ENCODE results near the gene XIRP1.
A peak's percentile ranks its signal among the peaks of the same experiment; 100 is the strongest.

Gene XIRP1

GRCh38 chr3:39209329-39209970 lies 17.1 kb upstream of the XIRP1 start:
- Histone ChIP-seq H3K27ac (no peak overlapping the region), H3K9ac (no peak overlapping the region), H3K4me1 (peaks cover 15% of the 10 kb centered on the region; the same call in 1 of the 2 replicates), H3K36me3 (no peaks in the 10 kb centered on the region), H3K27me3 (no peaks in the 10 kb centered on the region), H4K20me1 (no peaks in the 10 kb centered on the region), H3K4me2 (no peak overlapping the region), H3K4me3 (no peak overlapping the region), H3K9me3 (no peaks in the 10 kb centered on the region)
- no peak for TF ChIP-seq Cebpa-rat (IDR thresholded peaks at IDR 0.05)

- no peak overlapping the region for H3K27ac ChIP-seq
- H3K4me2 ChIP-seq = peak overlapping the region; percentile 28; the same call in 1 of the 2 replicates
- H3K36me3 ChIP-seq = no peaks in the 10 kb centered on the region
- H3K9ac ChIP-seq = no peak overlapping the region
- H3K9me3 ChIP-seq = no peaks in the 10 kb centered on the region
- TF ChIP-seq Cebpa-rat (IDR thresholded peaks at IDR 0.05) = no peak
- H3K27me3 ChIP-seq = peaks cover 8% of the 10 kb centered on the region
- H4K20me1 ChIP-seq = no peaks in the 10 kb centered on the region
- H3K4me1 ChIP-seq = peaks cover 15% of the 10 kb centered on the region; the same call in 1 of the 2 replicates
- H3K4me3 ChIP-seq = no peak overlapping the region
Measured at GRCh38 chr3:39208463-39209055, 16.2 kb upstream of the XIRP1 start.

DNA sequence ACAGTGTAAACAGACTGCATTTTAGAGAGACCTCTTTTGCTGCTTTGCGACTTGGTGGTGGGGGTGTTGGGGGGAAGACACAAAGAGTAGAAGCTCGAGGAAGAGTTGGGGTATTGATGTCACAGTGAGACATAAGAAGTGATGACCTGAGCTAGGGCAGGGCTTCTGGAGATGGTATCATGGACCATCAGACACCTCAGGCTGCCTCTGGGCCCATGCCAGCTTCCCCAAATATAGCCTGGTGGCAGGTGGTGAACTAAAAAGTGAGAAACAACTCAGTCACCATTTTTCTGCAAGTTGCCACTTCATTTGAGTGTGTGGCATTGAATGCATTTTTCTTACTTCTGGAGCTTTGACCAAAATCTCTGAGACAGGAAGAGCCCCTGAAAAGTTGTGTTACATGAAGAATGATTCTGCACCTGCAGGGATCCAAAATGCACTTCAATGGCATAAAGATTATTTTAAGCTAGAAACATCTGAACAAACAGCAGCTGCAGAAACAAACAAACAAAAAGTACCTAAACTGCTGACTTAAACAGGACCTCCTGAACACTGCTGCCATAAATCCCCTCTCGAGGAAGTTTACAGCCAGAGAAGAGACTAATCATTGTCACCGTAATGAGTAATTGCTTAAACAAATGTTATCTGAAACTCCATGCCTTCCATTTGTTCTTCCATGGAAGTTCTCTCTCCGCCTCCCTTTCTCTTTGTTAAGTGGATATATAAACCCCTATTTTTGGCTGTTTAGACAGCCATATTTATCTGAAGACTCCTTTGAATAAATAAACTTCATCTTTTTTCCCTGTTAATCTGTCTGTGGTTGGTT lies 15.2 kb upstream of the XIRP1 start:
- no peaks in the 10 kb centered on the region for H4K20me1 ChIP-seq
- no peak overlapping the region for H3K9ac ChIP-seq
- no peak overlapping the region for H3K4me2 ChIP-seq
- no peaks in the 10 kb centered on the region for H3K9me3 ChIP-seq
- no peak for TF ChIP-seq Cebpa-rat (IDR thresholded peaks at IDR 0.05)
- peaks cover 17% of the 10 kb centered on the region for H3K27me3 ChIP-seq
- peaks cover 15% of the 10 kb centered on the region; the same call in 1 of the 2 replicates for H3K4me1 ChIP-seq
- no peak overlapping the region for H3K27ac ChIP-seq
- no peak overlapping the region for H3K4me3 ChIP-seq
- no peaks in the 10 kb centered on the region for H3K36me3 ChIP-seq

DNA sequence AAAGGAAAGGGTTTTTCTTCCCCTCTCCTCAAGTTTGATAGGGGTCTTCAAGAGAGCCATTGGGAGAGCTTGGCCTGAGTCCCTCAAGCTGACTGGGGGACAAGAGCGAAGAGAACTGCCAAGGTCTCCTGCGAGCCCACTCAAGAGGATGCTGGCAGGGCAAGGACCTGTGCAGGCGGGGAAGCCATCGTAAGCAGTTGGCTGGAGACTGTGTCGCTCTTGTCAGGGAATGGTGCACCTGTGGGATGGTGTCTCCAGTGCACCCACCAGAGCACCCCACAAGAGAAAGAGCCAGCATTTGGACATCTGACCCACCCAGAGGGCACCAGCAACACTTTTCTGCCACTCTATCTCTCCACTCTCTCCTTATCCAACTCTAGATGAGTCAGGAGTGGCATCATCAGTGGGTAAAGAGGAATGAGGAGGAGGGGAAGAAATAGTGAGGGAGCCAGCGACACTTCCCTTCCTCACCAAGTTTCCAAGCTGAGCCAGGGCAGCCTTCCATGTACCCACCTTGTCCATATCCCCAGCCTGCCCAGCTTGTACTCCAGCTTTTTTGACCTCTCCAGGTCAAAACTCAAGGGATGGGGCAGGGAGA lies 13.6 kb upstream of the XIRP1 start:
- H4K20me1 ChIP-seq = no peaks in the 10 kb centered on the region
- H3K9me3 ChIP-seq = no peaks in the 10 kb centered on the region
- H3K27me3 ChIP-seq = peaks cover 23% of the 10 kb centered on the region
- H3K27ac ChIP-seq = no peak overlapping the region
- no peaks in the 10 kb centered on the region for H3K36me3 ChIP-seq
- TF ChIP-seq Cebpa-rat (IDR thresholded peaks at IDR 0.05) = no peak
- no peak overlapping the region for H3K4me3 ChIP-seq
- no peak overlapping the region for H3K4me2 ChIP-seq
- no peak overlapping the region for H3K9ac ChIP-seq
- H3K4me1 ChIP-seq = peaks cover 15% of the 10 kb centered on the region; the same call in 1 of the 2 replicates

- no peaks in the 10 kb centered on the region for H4K20me1 ChIP-seq
- peaks cover 23% of the 10 kb centered on the region for H3K27me3 ChIP-seq
- no peak overlapping the region for H3K4me2 ChIP-seq
- TF ChIP-seq Cebpa-rat (IDR thresholded peaks at IDR 0.05) = no peak
- no peaks in the 10 kb centered on the region for H3K36me3 ChIP-seq
- H3K9me3 ChIP-seq = no peaks in the 10 kb centered on the region
- no peak overlapping the region for H3K9ac ChIP-seq
- no peak overlapping the region for H3K4me3 ChIP-seq
- no peak overlapping the region for H3K27ac ChIP-seq
- H3K4me1 ChIP-seq = peaks cover 15% of the 10 kb centered on the region; the same call in 1 of the 2 replicates
Measured at GRCh38 chr3:39205131-39205530, 12.7 kb upstream of the XIRP1 start.

DNA sequence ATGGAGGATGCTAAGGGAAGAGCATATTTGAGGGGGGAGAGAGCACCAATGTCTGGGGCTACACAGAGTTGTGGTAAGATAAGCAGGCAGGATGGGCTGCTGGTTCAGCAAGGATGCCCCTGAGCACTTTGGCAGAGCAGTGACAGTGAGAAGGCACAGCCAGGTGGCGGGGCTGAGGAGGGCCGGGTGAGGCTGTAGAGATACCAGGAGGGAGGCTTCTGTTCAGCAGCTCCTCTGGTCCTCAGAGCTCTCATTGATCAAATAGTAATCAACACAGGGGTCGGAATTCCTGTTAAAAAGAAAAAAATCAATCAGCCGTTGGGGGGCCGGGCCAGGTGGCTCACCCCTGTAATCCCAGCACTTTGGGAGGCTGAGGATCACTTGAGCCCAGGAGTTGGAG lies 11.5 kb upstream of the XIRP1 start:
- Histone ChIP-seq H3K27ac (no peak overlapping the region), H3K36me3 (no peaks in the 10 kb centered on the region), H4K20me1 (no peaks in the 10 kb centered on the region), H3K4me3 (no peak overlapping the region), H3K4me1 (peaks cover 14% of the 10 kb centered on the region; the same call in 1 of the 2 replicates), H3K9ac (no peak overlapping the region), H3K9me3 (no peaks in the 10 kb centered on the region), H3K4me2 (no peak overlapping the region), H3K27me3 (peaks cover 23% of the 10 kb centered on the region)
- TF ChIP-seq Cebpa-rat (IDR thresholded peaks at IDR 0.05) = no peak

DNA sequence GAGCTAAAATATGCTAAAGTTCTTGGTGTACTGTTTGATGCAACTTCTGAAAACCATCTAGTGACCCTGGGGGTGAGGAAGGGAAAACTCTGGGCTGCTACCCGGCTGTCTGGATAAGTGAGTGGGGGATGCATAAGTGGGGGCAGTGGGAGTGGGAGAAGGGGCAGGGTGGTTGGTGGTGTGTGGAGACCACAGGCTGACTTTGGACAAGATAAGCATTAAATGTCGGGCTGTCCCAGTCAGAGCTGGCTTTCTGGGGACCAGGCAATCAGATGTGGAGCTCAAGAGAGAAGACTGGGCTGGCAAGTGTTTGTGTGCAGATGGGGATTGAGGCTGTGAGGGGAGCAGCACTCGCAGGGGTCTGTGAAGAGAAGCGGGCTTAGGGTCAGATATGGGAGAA lies 11.0 kb upstream of the XIRP1 start:
- Histone ChIP-seq H3K4me1 (peaks cover 10% of the 10 kb centered on the region; the same call in 1 of the 2 replicates), H3K9ac (no peak overlapping the region), H3K27me3 (peaks cover 23% of the 10 kb centered on the region), H3K4me3 (no peak overlapping the region), H4K20me1 (no peaks in the 10 kb centered on the region), H3K4me2 (no peak overlapping the region), H3K36me3 (no peaks in the 10 kb centered on the region), H3K9me3 (no peaks in the 10 kb centered on the region), H3K27ac (no peak overlapping the region)
- TF ChIP-seq Cebpa-rat (IDR thresholded peaks at IDR 0.05) = no peak

- no peak for TF ChIP-seq Cebpa-rat (IDR thresholded peaks at IDR 0.05)
- no peak overlapping the region for H3K9ac ChIP-seq
- no peak overlapping the region for H3K4me3 ChIP-seq
- no peaks in the 10 kb centered on the region for H3K36me3 ChIP-seq
- H3K27ac ChIP-seq = no peak overlapping the region
- no peaks in the 10 kb centered on the region for H3K4me1 ChIP-seq
- peaks cover 23% of the 10 kb centered on the region for H3K27me3 ChIP-seq
- no peaks in the 10 kb centered on the region for H4K20me1 ChIP-seq
- no peak overlapping the region for H3K4me2 ChIP-seq
- H3K9me3 ChIP-seq = no peaks in the 10 kb centered on the region
Measured at GRCh38 chr3:39202094-39202493, 9.7 kb upstream of the XIRP1 start.

DNA sequence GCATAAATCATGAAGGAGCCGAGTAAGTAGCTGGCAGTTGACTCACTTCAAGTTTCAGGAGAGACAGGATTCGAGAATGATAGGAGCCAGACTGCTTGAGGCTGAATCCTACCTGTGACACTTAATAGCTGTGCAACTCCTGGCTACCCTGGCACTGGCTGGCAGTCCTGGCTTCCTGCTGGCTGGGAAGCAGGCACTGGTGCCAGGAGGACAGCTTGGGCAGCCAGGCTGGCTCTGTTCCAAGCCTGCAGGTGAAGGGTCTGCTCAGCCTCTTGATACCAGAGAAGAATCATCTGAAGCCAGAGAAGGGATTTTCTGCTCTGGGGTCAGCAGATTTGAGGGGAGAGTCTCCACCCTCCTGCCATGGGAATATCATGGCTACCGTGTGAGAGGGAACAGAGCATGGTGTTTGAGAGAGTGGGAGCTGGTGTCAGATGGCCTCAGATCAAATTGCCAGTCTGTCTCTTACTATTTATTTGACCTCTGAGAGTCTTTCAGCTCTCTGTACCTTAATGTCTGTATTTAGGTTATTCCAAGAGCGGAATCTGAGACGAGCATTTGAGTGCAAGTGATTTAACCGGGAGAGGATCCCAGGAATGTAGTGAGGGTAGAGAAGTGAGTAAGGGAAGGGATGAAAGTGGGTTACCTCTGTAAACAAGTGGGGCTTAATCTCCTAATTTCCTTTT lies 4.4 kb upstream of the XIRP1 start:
- no peak overlapping the region for H3K4me2 ChIP-seq
- H3K4me3 ChIP-seq = no peak overlapping the region
- no peak for TF ChIP-seq Cebpa-rat (IDR thresholded peaks at IDR 0.05)
- no peak overlapping the region for H3K9ac ChIP-seq
- no peaks in the 10 kb centered on the region for H3K9me3 ChIP-seq
- H3K27me3 ChIP-seq = no peaks in the 10 kb centered on the region
- H3K27ac ChIP-seq = no peak overlapping the region
- peaks cover 20% of the 10 kb centered on the region for H3K4me1 ChIP-seq
- no peaks in the 10 kb centered on the region for H3K36me3 ChIP-seq
- H4K20me1 ChIP-seq = no peaks in the 10 kb centered on the region

Data from BLaER1 (cell line).